ENCODE results near the gene ATPAF1. TPM values are rescaled to one million over a fixed set of nuclear protein-coding genes. Genes with fewer than 3 reads are reported as not detected.
"Not testable (repeated sequence)": the region's sequence is repeated elsewhere in the genome, so short reads cannot be mapped to it uniquely, and the experiment has no call there.

ATPAF1 gene
- total and polyA plus RNA-seq, 12 donors, result 104 to 225 (median 139) TPM

DNA sequence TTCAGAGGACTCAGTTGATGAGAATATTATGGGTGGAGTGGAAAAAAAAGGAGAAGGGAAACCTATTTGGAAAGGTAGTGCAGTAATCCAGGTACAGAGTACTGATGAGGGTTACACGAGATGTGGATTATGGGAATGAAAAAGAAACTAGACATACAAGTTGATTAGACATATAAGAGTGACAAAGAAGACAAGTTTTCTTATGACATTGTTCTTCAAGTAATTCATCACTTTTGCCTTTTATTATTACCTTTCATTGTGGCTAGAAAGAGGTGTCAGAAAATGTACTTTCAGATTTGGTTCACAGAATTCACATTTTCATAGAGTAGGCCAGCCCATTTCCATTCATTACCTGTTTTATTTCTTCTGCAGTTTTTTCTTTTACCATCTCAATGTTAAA lies 10.4 kb downstream of the ATPAF1 start:
- H3K4me1 ChIP-seq (replicated peaks in 1 of 2), result no peaks in the 10 kb centered on the region
- WGBS, 4 donors, result 77 to 96% (median 88%) methylated on average over 1 of the region's 1 CpG
- no peaks in the 10 kb centered on the region for H3K9me3 ChIP-seq (replicated peaks in 1 of 3)
- DNase-seq, result no peak
- H3K4me3 ChIP-seq, result no peak overlapping the region
- intact Hi-C loops (cut with DNase I), result no loop called here
- H3K27me3 ChIP-seq, result no peaks in the 10 kb centered on the region
- peaks cover 0 to 48% of the 10 kb centered on the region in 2 donors for H3K36me3 ChIP-seq (replicated peaks in 1 of 2)
- TF ChIP-seq, protein P1, sequence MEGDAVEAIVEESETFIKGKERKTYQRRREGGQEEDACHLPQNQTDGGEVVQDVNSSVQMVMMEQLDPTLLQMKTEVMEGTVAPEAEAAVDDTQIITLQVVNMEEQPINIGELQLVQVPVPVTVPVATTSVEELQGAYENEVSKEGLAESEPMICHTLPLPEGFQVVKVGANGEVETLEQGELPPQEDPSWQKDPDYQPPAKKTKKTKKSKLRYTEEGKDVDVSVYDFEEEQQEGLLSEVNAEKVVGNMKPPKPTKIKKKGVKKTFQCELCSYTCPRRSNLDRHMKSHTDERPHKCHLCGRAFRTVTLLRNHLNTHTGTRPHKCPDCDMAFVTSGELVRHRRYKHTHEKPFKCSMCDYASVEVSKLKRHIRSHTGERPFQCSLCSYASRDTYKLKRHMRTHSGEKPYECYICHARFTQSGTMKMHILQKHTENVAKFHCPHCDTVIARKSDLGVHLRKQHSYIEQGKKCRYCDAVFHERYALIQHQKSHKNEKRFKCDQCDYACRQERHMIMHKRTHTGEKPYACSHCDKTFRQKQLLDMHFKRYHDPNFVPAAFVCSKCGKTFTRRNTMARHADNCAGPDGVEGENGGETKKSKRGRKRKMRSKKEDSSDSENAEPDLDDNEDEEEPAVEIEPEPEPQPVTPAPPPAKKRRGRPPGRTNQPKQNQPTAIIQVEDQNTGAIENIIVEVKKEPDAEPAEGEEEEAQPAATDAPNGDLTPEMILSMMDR (IDR thresholded peaks at IDR 0.05), result no peak
- TF ChIP-seq POLR2A (IDR thresholded peaks at IDR 0.05), result no peak
- no peak overlapping the region for H3K27ac ChIP-seq

DNA sequence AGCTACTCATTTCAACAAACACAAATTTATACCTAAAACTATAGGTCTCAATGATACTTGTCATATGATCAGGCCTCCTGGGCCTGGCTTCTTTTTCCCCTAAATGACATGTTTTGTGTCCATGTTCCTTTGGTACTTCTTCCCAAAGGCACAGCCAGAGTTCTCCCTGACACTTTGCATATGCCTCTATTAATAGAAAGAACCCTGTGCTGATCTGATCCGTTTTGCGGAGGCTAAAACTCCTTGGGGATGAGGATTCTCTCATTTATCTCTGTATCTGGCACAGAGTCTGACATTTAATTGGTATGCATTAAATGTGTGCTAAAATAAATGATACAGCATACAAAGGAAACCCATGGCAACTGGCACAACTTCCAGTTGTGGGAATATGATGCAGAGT lies 11.5 kb downstream of the ATPAF1 start:
- H3K9me3 ChIP-seq (replicated peaks in 1 of 3), result no peaks in the 10 kb centered on the region
- no peak overlapping the region for H3K4me3 ChIP-seq
- H3K4me1 ChIP-seq (replicated peaks in 1 of 2), result no peaks in the 10 kb centered on the region
- H3K27ac ChIP-seq, result no peak overlapping the region
- H3K27me3 ChIP-seq, result no peaks in the 10 kb centered on the region
- peaks cover 0 to 48% of the 10 kb centered on the region in 2 donors for H3K36me3 ChIP-seq (replicated peaks in 1 of 2)
- intact Hi-C loops (cut with DNase I), result no loop called here
- TF ChIP-seq POLR2A (IDR thresholded peaks at IDR 0.05), result no peak
- TF ChIP-seq, protein P1 (IDR thresholded peaks at IDR 0.05), result no peak
- 46 to 68% (median 61%) methylated on average over 2 of the region's 2 CpGs for WGBS, 4 donors
- DNase-seq, result no peak

- Histone ChIP-seq H3K4me1 (replicated peaks in 1 of 2) (no peaks in the 10 kb centered on the region), H3K4me3 (no peak overlapping the region), H3K27ac (no peak overlapping the region), H3K27me3 (no peaks in the 10 kb centered on the region), H3K9me3 (replicated peaks in 1 of 3) (no peaks in the 10 kb centered on the region), H3K36me3 (replicated peaks in 1 of 2) (peaks cover 0 to 48% of the 10 kb centered on the region in 2 donors)
- TF ChIP-seq POLR2A (IDR thresholded peaks at IDR 0.05), result no peak
- TF ChIP-seq, protein P1 (IDR thresholded peaks at IDR 0.05), result no peak
- intact Hi-C loops (cut with DNase I), result no loop called here
- DNase-seq, result no peak
Observed at GRCh38 chr1:46655848-46656247, 12.3 kb downstream of the ATPAF1 start.

GRCh38 chr1:46654698-46655097 lies 13.5 kb downstream of the ATPAF1 start:
- intact Hi-C loops (cut with DNase I); H3K9me3 ChIP-seq (replicated peaks in 1 of 3); H3K27ac ChIP-seq; H3K27me3 ChIP-seq; H3K4me1 ChIP-seq (replicated peaks in 1 of 2); DNase-seq; H3K4me3 ChIP-seq: not testable (repeated sequence)
- WGBS, 4 donors, result 95 to 100% (median 98%) methylated on average over 2 of the region's 2 CpGs
- peaks cover 0 to 44% of the 10 kb centered on the region in 2 donors for H3K36me3 ChIP-seq (replicated peaks in 1 of 2)

GRCh38 chr1:46654012-46654411 lies 14.2 kb downstream of the ATPAF1 start:
- Histone ChIP-seq H3K36me3 (replicated peaks in 1 of 2) (peaks cover 0 to 44% of the 10 kb centered on the region in 2 donors), H3K4me1 (replicated peaks in 1 of 2) (no peaks in the 10 kb centered on the region), H3K27ac (peak overlapping the region in 1 of 5 donors; percentile 25), H3K27me3 (no peaks in the 10 kb centered on the region), H3K4me3 (peak overlapping the region in 1 of 4 donors; percentile 5), H3K9me3 (replicated peaks in 1 of 3) (no peaks in the 10 kb centered on the region)
- DNase-seq, result no peak
- TF ChIP-seq POLR2A (IDR thresholded peaks at IDR 0.05), result no peak
- TF ChIP-seq, protein P1 (IDR thresholded peaks at IDR 0.05), result no peak
- WGBS, 4 donors, result 91 to 100% (median 97%) methylated on average over 1 of the region's 1 CpG
- intact Hi-C loops (cut with DNase I), result no loop called here

All from adrenal gland (tissue), 12 donors.